SU-DHL-6 (cell line): ENCODE data around the gene TOP3A.

Experiments
- H2AFZ ChIP-seq: fragments of 200-600 bp; sonication (generic); 2 replicates; pipeline ENCODE4 v1.6.1; 2014; ENCODE audit warnings: low read depth, mild to moderate bottlenecking, moderate library complexity, mixed read lengths, antibody characterized with exemption, low read length; ENCODE audit not compliant: severe bottlenecking
- H3F3A ChIP-seq: fragments of 200-600 bp; shearing (Covaris generic); 2 replicates; pipeline ENCODE4 v1.6.0; 2016; ENCODE audit warnings: antibody characterized with exemption, mild to moderate bottlenecking; ENCODE audit not compliant: insufficient read depth
- H3K27ac ChIP-seq: fragments of 200-600 bp; sonication (generic); 2 replicates; pipeline ENCODE4 v1.5.1; 2016; ENCODE audit warnings: low read depth, mild to moderate bottlenecking, low read length, moderate library complexity, mixed read lengths
- H3K27me3 ChIP-seq: fragments of 200-600 bp; sonication (generic), shearing (Covaris generic); 2 replicates; pipeline ENCODE4 v1.6.0; 2014; ENCODE audit warnings: mild to moderate bottlenecking, low read length
- H3K36me3 ChIP-seq: fragments of 200-600 bp; sonication (generic); 2 replicates; pipeline ENCODE4 v1.6.1; 2014; ENCODE audit warnings: mild to moderate bottlenecking, low read length, mixed read lengths
- H3K4me2 ChIP-seq: fragments of 300-600, 200-600 bp; shearing (Covaris generic), sonication (generic); 2 replicates; pipeline ENCODE4 v1.6.0; 2014; ENCODE audit warnings: low read length, low read depth, mild to moderate bottlenecking; ENCODE audit not compliant: poor library complexity, severe bottlenecking
- H3K4me3 ChIP-seq: fragments of 200-600 bp; sonication (generic); 2 replicates; pipeline ENCODE4 v1.5.1; 2014; ENCODE audit warnings: antibody characterized with exemption, low read length, mild to moderate bottlenecking, mixed read lengths; ENCODE audit not compliant: insufficient read depth, poor library complexity, severe bottlenecking
- H3K79me2 ChIP-seq: fragments of 200-600 bp; sonication (generic); 2 replicates; pipeline ENCODE4 v1.6.1; 2014; ENCODE audit warnings: mild to moderate bottlenecking, low read length, moderate library complexity; ENCODE audit not compliant: insufficient read depth
- H3K9ac ChIP-seq: fragments of 200-600 bp; sonication (generic); 2 replicates; pipeline ENCODE4 v1.7.0; 2014; ENCODE audit warnings: mild to moderate bottlenecking, low read length
- H3K9me2 ChIP-seq: fragments of 200-600 bp; sonication (generic); replicated peaks from 2 replicates; pipeline ENCODE4 v1.6.1; 2014; ENCODE audit warnings: low read length; ENCODE audit not compliant: insufficient read depth
- H3K9me3 ChIP-seq: fragments of 200-600 bp; sonication (generic); 2 replicates; pipeline ENCODE4 v1.6.1; 2014; ENCODE audit warnings: low read length, mixed read lengths; ENCODE audit not compliant: insufficient read depth
- H4K20me1 ChIP-seq: fragments of 200-600 bp; sonication (generic); 2 replicates; pipeline ENCODE4 v1.6.1; 2014; ENCODE audit warnings: low read depth, mild to moderate bottlenecking, antibody characterized with exemption, low read length, moderate library complexity, mixed read lengths
- CTCF ChIP-seq: fragments of 200-600 bp; sonication (generic); IDR thresholded peaks from one replicate; pipeline ENCODE4 v1.5.1; 2017; ENCODE audit warnings: antibody characterized with exemption, mild to moderate bottlenecking, low read length, moderate library complexity; ENCODE audit not compliant: insufficient read depth, poor library complexity, severe bottlenecking
- EZH2phosphoT487 ChIP-seq: fragments of 200-600 bp; sonication (generic), shearing (Covaris generic); conservative IDR thresholded peaks from 2 replicates; pipeline ENCODE4 v1.6.1; 2018; ENCODE audit warnings: mild to moderate bottlenecking, antibody characterized with exemption, low read length, moderate library complexity, mixed read lengths

The TOP3A gene

GRCh38 chr17:18277076-18277475 lies 37.7 kb downstream of the TOP3A start:
- H3K9me2 ChIP-seq = no peaks in the 10 kb centered on the region
- no peak overlapping the region for H3K9ac ChIP-seq
- no peak overlapping the region for H3K4me3 ChIP-seq
- H3K36me3 ChIP-seq = peaks cover 19% of the 10 kb centered on the region
- H3K27ac ChIP-seq = no peak overlapping the region
- no peaks in the 10 kb centered on the region for H3K79me2 ChIP-seq
- no peak for TF ChIP-seq CTCF
- no peak for TF ChIP-seq EZH2phosphoT487
- no peak overlapping the region for H2AFZ ChIP-seq
- H3K27me3 ChIP-seq = no peaks in the 10 kb centered on the region
- H3K9me3 ChIP-seq = no peaks in the 10 kb centered on the region
- H3F3A ChIP-seq = no peaks in the 10 kb centered on the region
- no peak overlapping the region for H3K4me2 ChIP-seq
- H4K20me1 ChIP-seq = no peaks in the 10 kb centered on the region

- H3K9ac ChIP-seq = no peak overlapping the region
- no peaks in the 10 kb centered on the region for H3K79me2 ChIP-seq
- no peak overlapping the region for H3K4me2 ChIP-seq
- H4K20me1 ChIP-seq = no peaks in the 10 kb centered on the region
- H3F3A ChIP-seq = no peaks in the 10 kb centered on the region
- H2AFZ ChIP-seq = no peak overlapping the region
- no peak overlapping the region for H3K4me3 ChIP-seq
- H3K9me3 ChIP-seq = no peaks in the 10 kb centered on the region
- no peaks in the 10 kb centered on the region for H3K9me2 ChIP-seq
- 0 out of 2 replicates have a peak, but pooled peaks cover 3% of the 10 kb centered on the region for H3K36me3 ChIP-seq
- H3K27ac ChIP-seq = no peak overlapping the region
- no peaks in the 10 kb centered on the region for H3K27me3 ChIP-seq
- TF ChIP-seq EZH2phosphoT487 = no peak
- no peak for TF ChIP-seq CTCF
Measured at GRCh38 chr17:18270046-18270931, 44.5 kb downstream of the TOP3A start.

- TF ChIP-seq EZH2phosphoT487 (no peak), CTCF (no peak)
- Histone ChIP-seq H3K9me2 (no peaks in the 10 kb centered on the region), H4K20me1 (no peaks in the 10 kb centered on the region), H2AFZ (no peak overlapping the region), H3K9ac (no peak overlapping the region), H3K27me3 (no peaks in the 10 kb centered on the region), H3K36me3 (no peaks in the 10 kb centered on the region), H3K4me3 (no peak overlapping the region), H3K9me3 (no peaks in the 10 kb centered on the region), H3K27ac (no peak overlapping the region), H3F3A (no peaks in the 10 kb centered on the region), H3K4me2 (no peak overlapping the region), H3K79me2 (no peaks in the 10 kb centered on the region)
Measured at GRCh38 chr17:18267927-18268711, 46.7 kb downstream of the TOP3A start.
